NB4 (cell line): ENCODE measurements around the gene ATXN1.

ENCODE experiments used
- DNase-seq: peaks from one replicate; pipeline ENCODE4 v3.0.0; 2010; ENCODE audit warnings: low read depth
- H3K4me3 ChIP-seq: one replicate; pipeline ENCODE4 v1.5.1; 2011; ENCODE audit warnings: mild to moderate bottlenecking, low read depth, low read length, moderate library complexity
- CTCF ChIP-seq: IDR thresholded peaks from one replicate; pipeline ENCODE4 v1.5.1; 2012; ENCODE audit warnings: low read depth, low read length
- MYC ChIP-seq: IDR thresholded peaks from 2 replicates; pipeline ENCODE4 v1.6.1; 2011; ENCODE audit warnings: low read depth, low read length
- POLR2A ChIP-seq: IDR thresholded peaks from 2 replicates; pipeline ENCODE4 v1.6.1; 2011; ENCODE audit warnings: mild to moderate bottlenecking; ENCODE audit not compliant: insufficient read length; ENCODE audit errors: extremely low read depth
- TF ChIP-seq, protein P1 (sequence below): IDR thresholded peaks from 2 replicates; pipeline ENCODE4 v1.6.1; 2011; ENCODE audit warnings: low read depth, low read length

ATXN1 gene

DNA sequence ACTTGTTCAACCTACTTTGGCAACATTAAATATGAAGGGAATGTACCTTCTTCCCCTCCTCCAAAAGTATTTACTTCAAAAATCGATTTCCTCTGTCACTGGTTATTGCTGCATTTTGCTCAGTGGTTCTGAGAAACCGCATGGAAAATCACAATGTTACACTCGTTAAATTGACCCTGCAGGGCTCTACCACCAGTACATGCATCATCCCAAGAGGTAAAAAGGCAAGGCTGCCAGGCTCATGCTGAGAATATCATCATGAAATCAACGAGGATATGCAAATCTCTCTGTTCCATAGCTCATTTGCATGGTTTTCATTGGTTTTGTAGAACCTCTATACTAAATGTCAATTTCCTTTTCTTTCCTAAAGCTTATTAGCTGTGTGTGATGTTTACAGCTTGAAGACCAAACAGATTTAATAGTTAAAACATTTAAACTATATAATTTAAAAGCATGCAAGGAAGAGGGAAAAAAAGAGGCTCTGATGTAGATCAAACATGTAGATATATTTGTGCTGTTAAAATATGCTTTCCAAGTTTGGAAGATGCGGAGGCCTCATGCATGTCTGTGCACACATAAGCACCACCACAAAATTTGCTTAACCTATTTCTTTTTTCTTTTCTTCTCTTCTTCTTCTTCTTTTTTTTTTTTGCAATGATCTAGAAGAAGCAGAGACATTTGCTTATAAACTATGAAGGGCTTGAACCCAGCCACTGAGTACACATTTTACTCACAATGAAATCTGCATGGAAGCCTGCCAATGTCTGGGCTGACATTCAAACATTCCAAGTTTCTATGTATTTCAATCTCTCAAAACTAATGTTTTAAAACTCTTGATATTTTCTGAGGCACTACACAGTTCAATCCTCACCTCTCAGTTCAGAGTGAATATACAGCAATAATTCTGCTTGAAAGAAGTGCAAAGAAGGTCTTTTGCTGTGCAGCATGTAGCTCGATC lies 328.9 kb downstream of the ATXN1 start:
- TF ChIP-seq CTCF (no peak), MYC (no peak), POLR2A (no peak)
- TF ChIP-seq, protein P1, sequence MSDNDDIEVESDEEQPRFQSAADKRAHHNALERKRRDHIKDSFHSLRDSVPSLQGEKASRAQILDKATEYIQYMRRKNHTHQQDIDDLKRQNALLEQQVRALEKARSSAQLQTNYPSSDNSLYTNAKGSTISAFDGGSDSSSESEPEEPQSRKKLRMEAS = no peak
- no peak overlapping the region for H3K4me3 ChIP-seq
- DNase-seq = no peak

DNA sequence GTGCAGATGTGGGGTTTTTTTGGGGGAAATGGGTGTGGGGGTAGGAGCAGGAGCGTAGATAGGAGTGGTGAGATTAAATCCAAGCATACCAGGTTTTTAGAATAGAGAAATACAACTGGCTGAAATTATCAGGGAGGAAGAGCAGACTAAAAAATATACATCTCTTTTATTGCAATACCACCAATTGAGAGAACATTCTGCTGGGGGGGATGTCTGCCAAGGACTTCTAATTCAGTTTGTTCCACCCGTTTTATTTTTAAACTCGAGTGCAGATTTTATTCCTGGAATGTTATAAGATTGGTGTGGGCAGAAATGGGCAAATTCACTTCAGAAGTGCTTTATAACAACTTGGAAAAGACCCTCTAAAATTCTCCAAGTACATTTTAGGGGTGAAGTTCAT lies 330.2 kb downstream of the ATXN1 start:
- DNase-seq = no peak
- no peak overlapping the region for H3K4me3 ChIP-seq
- TF ChIP-seq, protein P1 = no peak
- TF ChIP-seq CTCF (no peak), POLR2A (no peak), MYC (no peak)

GRCh38 chr6:16430391-16431089 lies 330.7 kb downstream of the ATXN1 start:
- no peak for DNase-seq
- no peak overlapping the region for H3K4me3 ChIP-seq
- TF ChIP-seq MYC (no peak), CTCF (no peak), POLR2A (no peak)
- TF ChIP-seq, protein P1 = no peak

GRCh38 chr6:16429669-16430068 lies 331.6 kb downstream of the ATXN1 start:
- no peak for DNase-seq
- no peak overlapping the region for H3K4me3 ChIP-seq
- TF ChIP-seq, protein P1 = no peak
- TF ChIP-seq POLR2A (no peak), CTCF (no peak), MYC (no peak)

- TF ChIP-seq MYC = no peak
- TF ChIP-seq POLR2A = no peak
- TF ChIP-seq, protein P1 = no peak
- no peak for TF ChIP-seq CTCF
- no peak for DNase-seq
- no peak overlapping the region for H3K4me3 ChIP-seq
Observed at GRCh38 chr6:16427124-16427523, 334.1 kb downstream of the ATXN1 start.
